OCI-LY7 (cell line): ENCODE results near the gene CXorf58. TPM values are rescaled to one million over a fixed set of nuclear protein-coding genes. Genes with fewer than 3 reads are reported as not detected.

Experiments used
- BruUV-seq: library from RNA; stranded (reverse); fragments of 400-500 nt; replicated peaks from 2 replicates; lab custom pipeline; 2021; lab: Mats Ljungman, UMichigan
- CTCF ChIA-PET: fragments of 300-600 bp; sonication (Branson Sonifier 250); formaldehyde crosslinking; loops from one replicate; lab custom pipeline; 2022; ENCODE audit warnings: antibody characterized with exemption; ENCODE audit not compliant: unreplicated experiment; lab: Charles Lee
- POLR2A ChIA-PET: fragments of 300-600 bp; sonication (Branson Sonifier 250); formaldehyde crosslinking; loops from one replicate; lab custom pipeline; 2022; ENCODE audit warnings: antibody characterized with exemption; lab: Charles Lee
- DNase-seq: peaks from one replicate; pipeline ENCODE4 v3.0.0-alpha.2; 2015; ENCODE audit warnings: low spot score
- H2AFZ ChIP-seq: fragments of 200-600 bp; sonication (generic), shearing (Covaris generic); 2 replicates; pipeline ENCODE4 v1.6.1; 2014; ENCODE audit warnings: mild to moderate bottlenecking, antibody characterized with exemption, low read length, moderate library complexity
- H3K27ac ChIP-seq: fragments of 200-600 bp; sonication (generic); 2 replicates; pipeline ENCODE4 v1.5.1; 2014; ENCODE audit warnings: mixed run types, low read depth, mild to moderate bottlenecking, moderate library complexity, low read length, inconsistent platforms; ENCODE audit not compliant: poor library complexity, severe bottlenecking
- H3K36me3 ChIP-seq: fragments of 200-600 bp; sonication (generic); 2 replicates; pipeline ENCODE4 v1.6.1; 2014; ENCODE audit warnings: mild to moderate bottlenecking, antibody characterized with exemption, low read length, moderate library complexity, mixed read lengths; ENCODE audit not compliant: insufficient read depth
- H3K4me1 ChIP-seq: fragments of 200-600 bp; sonication (generic); 2 replicates; pipeline ENCODE4 v1.5.1; 2014; ENCODE audit warnings: mild to moderate bottlenecking, low read length; ENCODE audit not compliant: insufficient read depth, poor library complexity, severe bottlenecking
- H3K4me2 ChIP-seq: fragments of 200-600 bp; sonication (generic); 2 replicates; pipeline ENCODE4 v1.6.1; 2014; ENCODE audit warnings: mild to moderate bottlenecking, low read length
- H3K4me3 ChIP-seq: fragments of 200-600 bp; sonication (generic); 2 replicates; pipeline ENCODE4 v1.5.1; 2014; ENCODE audit warnings: mild to moderate bottlenecking, low read depth, low read length; ENCODE audit not compliant: poor library complexity, severe bottlenecking
- H3K79me2 ChIP-seq: fragments of 200-600 bp; sonication (generic); 2 replicates; pipeline ENCODE4 v1.6.1; 2016; ENCODE audit warnings: low read depth, mild to moderate bottlenecking, low read length, moderate library complexity, mixed read lengths; ENCODE audit not compliant: insufficient read depth
- H3K9me2 ChIP-seq: fragments of 200-600 bp; sonication (generic); 2 replicates; pipeline ENCODE4 v1.6.1; 2016; ENCODE audit warnings: mild to moderate bottlenecking, low read length, mixed read lengths; ENCODE audit not compliant: insufficient read depth
- H3K9me3 ChIP-seq: fragments of 200-600 bp; sonication (generic); 2 replicates; pipeline ENCODE4 v1.6.1; 2014; ENCODE audit warnings: mild to moderate bottlenecking, mixed run types, low read length, mixed read lengths
- H4K20me1 ChIP-seq: fragments of 200-600 bp; sonication (generic); 2 replicates; pipeline ENCODE4 v1.6.1; 2014; ENCODE audit warnings: mild to moderate bottlenecking, antibody characterized with exemption, low read length, moderate library complexity, mixed read lengths; ENCODE audit not compliant: insufficient read depth
- EZH2phosphoT487 ChIP-seq: fragments of 200-600 bp; sonication (generic); IDR thresholded peaks from 2 replicates; pipeline ENCODE4 v1.6.1; 2018; ENCODE audit warnings: low read depth, borderline replicate concordance, mild to moderate bottlenecking, mixed run types, antibody characterized with exemption, low read length, moderate library complexity, mixed read lengths
- intact Hi-C: fragments of 100-400 bp; cut with micrococcal nuclease; formaldehyde crosslinking; loops from one replicate; pipeline ENCODE4 v1.10.0; 2022; ENCODE audit not compliant: unreplicated experiment
- total RNA-seq, 2 experiments: library from RNA; depleted of rRNA in 1 of 2; stranded (reverse); fragments of >200 nt in 1 of 2; shearing (Covaris generic) in 1 of 2; gene quantifications; 2 replicates each; pipeline ENCODE4 v1.2.3, GENCODE V29; 2014 to 2022
- TF ChIP-seq, protein P1 (sequence below): fragments of 200-600 bp; sonication (generic); conservative IDR thresholded peaks from 2 replicates; pipeline ENCODE4 v1.5.1; 2014; ENCODE audit warnings: mild to moderate bottlenecking, antibody characterized with exemption, low read length, moderate library complexity, mixed read lengths

The CXorf58 gene
- total RNA-seq, 2 experiments from 2014 or later: 0.46 TPM; not detected in 1

- Histone ChIP-seq H4K20me1 (no peaks in the 10 kb centered on the region), H3K4me3 (no peak overlapping the region), H3K79me2 (no peaks in the 10 kb centered on the region), H2AFZ (no peak overlapping the region), H3K9me3 (no peaks in the 10 kb centered on the region), H3K4me1 (no peaks in the 10 kb centered on the region), H3K9me2 (no peaks in the 10 kb centered on the region), H3K4me2 (no peak overlapping the region), H3K27ac (no peak overlapping the region), H3K36me3 (no peaks in the 10 kb centered on the region)
- no peak for DNase-seq
- no TSS peak for BruUV-seq
- TF ChIP-seq, protein P1, sequence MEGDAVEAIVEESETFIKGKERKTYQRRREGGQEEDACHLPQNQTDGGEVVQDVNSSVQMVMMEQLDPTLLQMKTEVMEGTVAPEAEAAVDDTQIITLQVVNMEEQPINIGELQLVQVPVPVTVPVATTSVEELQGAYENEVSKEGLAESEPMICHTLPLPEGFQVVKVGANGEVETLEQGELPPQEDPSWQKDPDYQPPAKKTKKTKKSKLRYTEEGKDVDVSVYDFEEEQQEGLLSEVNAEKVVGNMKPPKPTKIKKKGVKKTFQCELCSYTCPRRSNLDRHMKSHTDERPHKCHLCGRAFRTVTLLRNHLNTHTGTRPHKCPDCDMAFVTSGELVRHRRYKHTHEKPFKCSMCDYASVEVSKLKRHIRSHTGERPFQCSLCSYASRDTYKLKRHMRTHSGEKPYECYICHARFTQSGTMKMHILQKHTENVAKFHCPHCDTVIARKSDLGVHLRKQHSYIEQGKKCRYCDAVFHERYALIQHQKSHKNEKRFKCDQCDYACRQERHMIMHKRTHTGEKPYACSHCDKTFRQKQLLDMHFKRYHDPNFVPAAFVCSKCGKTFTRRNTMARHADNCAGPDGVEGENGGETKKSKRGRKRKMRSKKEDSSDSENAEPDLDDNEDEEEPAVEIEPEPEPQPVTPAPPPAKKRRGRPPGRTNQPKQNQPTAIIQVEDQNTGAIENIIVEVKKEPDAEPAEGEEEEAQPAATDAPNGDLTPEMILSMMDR: no peak
- TF ChIP-seq EZH2phosphoT487: no peak
- ChIA-PET CTCF (no interaction called here), POLR2A (interaction anchor here (0.6 to 0.9 kb wide), 2 partner anchors 9 to 24 kb away, joined by 3 read pairs; no protein-coding TSS in a partner anchor)
- intact Hi-C loops: no loop called here
These were observed 28.3 kb upstream of the CXorf58 start for GRCh38 chrX:23879380-23880090.

DNA sequence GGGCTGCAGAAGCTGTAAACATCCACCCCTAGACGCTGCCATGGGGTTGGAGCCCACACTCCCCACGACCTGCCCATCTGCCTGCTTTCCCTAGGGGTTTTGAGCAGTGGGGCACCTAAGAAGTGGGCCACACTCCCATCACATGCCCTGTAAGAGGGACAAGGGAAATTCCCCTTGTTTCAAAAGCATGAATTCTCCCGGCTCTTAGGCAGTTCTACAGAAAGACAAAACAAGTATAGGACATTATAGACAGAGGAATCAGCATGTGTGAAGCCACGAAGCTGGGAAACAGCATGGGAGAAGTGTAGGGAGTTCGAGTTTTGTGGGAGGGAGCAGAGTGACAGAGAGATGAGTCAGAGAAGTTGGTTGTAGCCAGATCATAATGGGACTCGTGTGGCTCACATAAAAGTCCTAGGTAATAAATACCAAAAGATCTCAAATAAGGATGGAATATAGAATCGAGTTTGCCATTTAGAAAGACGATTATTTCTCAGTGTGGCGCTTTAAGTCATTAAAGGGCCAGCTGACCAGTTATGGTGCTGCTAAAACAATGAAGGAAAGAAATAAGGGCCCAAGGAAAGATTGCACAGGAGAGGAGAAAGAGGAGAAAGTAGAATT is 24.0 kb upstream of the CXorf58 start:
- DNase-seq: no peak
- H3K4me2 ChIP-seq: no peak overlapping the region
- no peak overlapping the region for H2AFZ ChIP-seq
- TF ChIP-seq, protein P1: no peak
- no peak for TF ChIP-seq EZH2phosphoT487
- intact Hi-C loops: no loop called here
- no peaks in the 10 kb centered on the region for H3K9me2 ChIP-seq
- H3K4me3 ChIP-seq: no peak overlapping the region
- no peaks in the 10 kb centered on the region for H4K20me1 ChIP-seq
- no peaks in the 10 kb centered on the region for H3K36me3 ChIP-seq
- H3K79me2 ChIP-seq: no peaks in the 10 kb centered on the region
- H3K27ac ChIP-seq: no peak overlapping the region
- POLR2A ChIA-PET: no interaction called here
- no peaks in the 10 kb centered on the region for H3K9me3 ChIP-seq
- CTCF ChIA-PET: no interaction called here
- BruUV-seq: no TSS peak
- H3K4me1 ChIP-seq: no peaks in the 10 kb centered on the region

- Histone ChIP-seq H3K4me3 (no peak overlapping the region), H3K4me2 (no peak overlapping the region), H3K4me1 (no peaks in the 10 kb centered on the region), H2AFZ (no peak overlapping the region), H3K79me2 (no peaks in the 10 kb centered on the region), H3K9me2 (no peaks in the 10 kb centered on the region), H3K36me3 (no peaks in the 10 kb centered on the region), H3K27ac (no peak overlapping the region), H3K9me3 (no peaks in the 10 kb centered on the region), H4K20me1 (no peaks in the 10 kb centered on the region)
- ChIA-PET CTCF (no interaction called here), POLR2A (no interaction called here)
- no TSS peak for BruUV-seq
- no peak for DNase-seq
- TF ChIP-seq, protein P1: no peak
- no peak for TF ChIP-seq EZH2phosphoT487
- intact Hi-C loops: no loop called here
These were observed 23.3 kb upstream of the CXorf58 start for GRCh38 chrX:23884427-23885024.
